Measurements from ENCODE around the gene KLKB1.
"Not testable (repeated sequence)": the region's sequence is repeated elsewhere in the genome, so short reads cannot be mapped to it uniquely, and the experiment has no call there.

The KLKB1 gene

DNA sequence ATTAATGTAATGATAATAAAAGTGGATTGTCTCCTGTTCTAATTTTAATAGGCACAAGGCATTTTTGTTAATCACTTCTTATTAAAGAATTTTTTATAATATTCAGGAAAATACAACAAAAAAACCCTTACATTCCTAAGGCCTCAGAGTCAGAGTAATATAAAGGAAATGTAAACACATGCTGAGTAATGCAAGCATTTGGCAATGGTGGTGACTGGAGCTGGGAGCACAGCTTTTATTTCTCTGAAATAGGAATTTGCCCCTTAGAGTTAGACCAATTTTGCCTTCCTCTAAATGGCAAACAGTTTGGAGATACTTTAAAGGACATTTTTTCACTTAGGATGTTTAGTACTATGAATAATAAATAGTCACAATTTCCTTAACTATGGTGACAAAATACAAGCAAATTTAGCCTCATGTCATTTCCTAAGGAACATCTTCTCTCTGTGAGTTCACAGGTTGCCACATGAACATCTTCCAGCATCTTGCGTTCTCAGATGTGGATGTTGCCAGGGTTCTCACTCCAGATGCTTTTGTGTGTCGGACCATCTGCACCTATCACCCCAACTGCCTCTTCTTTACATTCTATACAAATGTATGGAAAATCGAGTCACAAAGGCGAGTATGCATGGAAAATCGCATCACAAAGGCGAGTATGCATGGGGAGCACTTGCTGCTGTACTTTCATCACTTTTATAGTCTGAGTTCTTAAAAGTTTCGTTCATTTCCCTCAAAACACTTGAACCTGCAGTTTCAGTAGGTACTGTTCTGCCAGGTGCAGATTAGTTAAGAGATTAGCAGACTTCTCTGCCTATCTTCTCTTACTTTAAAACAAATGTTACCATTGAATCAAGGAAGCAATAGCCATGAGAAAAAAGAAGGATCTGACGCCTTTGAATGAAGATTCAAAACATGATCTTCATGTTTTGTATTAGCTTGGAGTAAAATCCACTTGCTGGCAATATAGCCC is 22.8 kb downstream of the KLKB1 start:
- H3K36me3 ChIP-seq (ENCODE audit: insufficient read depth, low read length) = no peaks in the 10 kb centered on the region
- no peak overlapping the region for H3K27ac ChIP-seq (ENCODE audit: low read depth, low read length)
- no peaks in the 10 kb centered on the region for H3K4me1 ChIP-seq (ENCODE audit: insufficient read depth, low read length)
- H3K4me3 ChIP-seq (ENCODE audit: low read depth in 1 of 2, low read length in 2 of 2) = no peak overlapping the region
- H3K9ac ChIP-seq (ENCODE audit: low read length) = no peak overlapping the region
- H3K9me3 ChIP-seq (ENCODE audit: low read length) = no peaks in the 10 kb centered on the region
- H3K27me3 ChIP-seq (ENCODE audit: control insufficient read depth in 1 of 2, insufficient read depth in 2 of 2, low read length in 2 of 2) = no peaks in the 10 kb centered on the region

DNA sequence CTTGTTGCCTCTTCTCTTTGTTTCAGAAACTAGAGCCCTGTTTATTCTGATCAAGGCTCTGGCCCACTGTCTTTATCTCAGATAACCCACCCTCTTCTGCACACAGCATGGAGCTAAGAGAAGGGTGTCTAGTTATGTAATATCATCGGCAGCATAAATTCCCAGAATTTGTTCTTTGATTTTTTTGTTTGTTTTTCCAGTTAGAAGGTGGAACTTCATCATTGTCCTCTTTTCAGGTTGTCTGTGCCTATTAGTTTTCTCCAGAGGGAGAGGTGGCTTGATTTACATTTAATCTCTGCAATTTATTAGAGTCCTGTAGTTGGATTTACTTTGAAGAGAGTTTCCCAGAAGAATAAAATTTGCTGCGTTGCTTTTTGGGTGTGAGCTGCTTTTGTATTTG is 23.5 kb downstream of the KLKB1 start:
- Histone ChIP-seq H3K4me1 (ENCODE audit: insufficient read depth, low read length) (no peaks in the 10 kb centered on the region), H3K9me3 (ENCODE audit: low read length) (no peaks in the 10 kb centered on the region), H3K27ac (ENCODE audit: low read depth, low read length) (no peak overlapping the region), H3K9ac (ENCODE audit: low read length) (no peak overlapping the region), H3K27me3 (ENCODE audit: control insufficient read depth in 1 of 2, insufficient read depth in 2 of 2, low read length in 2 of 2) (no peaks in the 10 kb centered on the region), H3K4me3 (ENCODE audit: low read depth in 1 of 2, low read length in 2 of 2) (no peak overlapping the region), H3K36me3 (ENCODE audit: insufficient read depth, low read length) (no peaks in the 10 kb centered on the region)

DNA sequence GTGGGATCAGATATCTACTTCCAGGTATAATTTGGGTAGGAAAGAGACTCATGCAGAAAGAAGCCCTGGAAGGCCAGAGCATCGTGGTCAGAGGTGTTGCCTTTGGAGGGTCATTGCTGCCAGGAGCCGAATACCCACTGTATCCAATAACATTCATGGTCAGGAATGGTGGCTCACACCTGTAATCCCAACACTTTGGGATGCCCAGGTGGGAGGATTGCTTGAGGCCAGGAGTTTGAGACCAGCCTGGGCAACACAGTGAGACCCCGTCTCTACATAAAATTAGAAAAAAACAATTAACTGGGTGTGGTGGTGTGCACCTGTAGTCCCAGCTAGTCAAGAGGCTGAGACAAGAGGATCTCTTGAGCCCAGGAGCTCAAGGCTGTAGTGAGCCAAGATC is 27.8 kb downstream of the KLKB1 start:
- H3K27ac ChIP-seq (ENCODE audit: low read depth, low read length) = no peak overlapping the region
- no peaks in the 10 kb centered on the region for H3K36me3 ChIP-seq (ENCODE audit: insufficient read depth, low read length)
- no peaks in the 10 kb centered on the region for H3K4me1 ChIP-seq (ENCODE audit: insufficient read depth, low read length)

DNA sequence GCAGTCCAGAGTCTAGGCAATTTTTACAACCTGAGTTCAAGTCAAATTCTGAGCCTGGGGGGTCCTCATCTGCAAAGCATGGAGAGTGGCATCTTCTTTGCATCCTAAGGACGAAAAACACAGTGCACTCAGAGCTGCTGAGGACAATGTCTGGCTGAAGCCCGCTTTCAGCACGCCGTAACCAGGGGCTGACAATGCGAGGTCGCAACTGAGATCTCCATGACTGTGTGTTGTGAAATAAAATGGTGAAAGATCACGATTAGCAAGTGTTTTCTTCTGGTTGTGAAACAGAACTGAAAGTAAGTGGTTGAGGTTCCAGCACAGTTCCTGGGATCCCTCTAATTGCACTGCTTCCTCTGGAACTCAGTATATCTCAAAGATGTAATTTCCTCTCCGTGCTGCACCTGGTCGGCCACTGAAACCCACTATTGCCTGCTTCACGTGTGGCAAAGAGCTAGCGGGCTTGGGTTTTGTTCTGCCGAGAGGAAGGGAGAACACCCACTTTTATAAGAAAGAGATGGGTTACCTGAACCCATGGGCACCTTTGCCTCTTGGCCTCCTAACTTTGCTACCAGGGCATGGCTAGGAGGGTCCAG is 31.0 kb downstream of the KLKB1 start:
- Histone ChIP-seq H3K4me3 (ENCODE audit: low read depth in 1 of 2, low read length in 2 of 2) (no peak overlapping the region), H3K36me3 (ENCODE audit: insufficient read depth, low read length) (no peaks in the 10 kb centered on the region), H3K27ac (ENCODE audit: low read depth, low read length) (no peak overlapping the region), H3K9me3 (ENCODE audit: low read length) (no peaks in the 10 kb centered on the region), H3K9ac (ENCODE audit: low read length) (no peak overlapping the region), H3K4me1 (ENCODE audit: insufficient read depth, low read length) (no peaks in the 10 kb centered on the region), H3K27me3 (ENCODE audit: control insufficient read depth in 1 of 2, insufficient read depth in 2 of 2, low read length in 2 of 2) (no peaks in the 10 kb centered on the region)

More for the DNA sequence above, 27.8 kb downstream of the KLKB1 start:
- Histone ChIP-seq H3K4me3 (ENCODE audit: low read depth in 1 of 2, low read length in 2 of 2) (no peak overlapping the region), H3K27me3 (ENCODE audit: control insufficient read depth in 1 of 2, insufficient read depth in 2 of 2, low read length in 2 of 2) (no peaks in the 10 kb centered on the region), H3K9ac (ENCODE audit: low read length) (no peak overlapping the region), H3K9me3 (ENCODE audit: low read length) (no peaks in the 10 kb centered on the region)

DNA sequence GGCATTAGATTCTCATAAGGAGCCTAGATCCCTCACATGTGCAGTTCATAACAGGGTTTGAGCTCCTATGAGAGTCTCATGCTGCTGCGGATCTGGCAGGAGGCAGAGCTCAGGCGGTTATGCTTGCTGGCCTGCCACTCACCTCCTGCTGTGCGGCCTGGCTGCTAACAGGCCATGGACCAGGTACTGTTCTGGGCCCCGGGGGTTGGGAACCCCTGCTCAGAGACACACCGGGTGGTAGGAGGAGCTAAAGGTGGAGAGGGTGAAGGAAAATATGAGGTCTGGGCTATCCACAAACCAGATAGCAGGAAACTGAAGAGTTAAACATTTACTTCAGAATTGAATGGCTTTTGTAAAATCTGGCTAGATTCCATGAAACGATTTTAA is 32.8 kb downstream of the KLKB1 start:
- no peak overlapping the region for H3K27ac ChIP-seq (ENCODE audit: low read depth, low read length)
- no peak overlapping the region for H3K9ac ChIP-seq (ENCODE audit: low read length)
- no peak overlapping the region for H3K4me3 ChIP-seq (ENCODE audit: low read depth in 1 of 2, low read length in 2 of 2)
- H3K4me1 ChIP-seq (ENCODE audit: insufficient read depth, low read length) = no peaks in the 10 kb centered on the region
- no peaks in the 10 kb centered on the region for H3K36me3 ChIP-seq (ENCODE audit: insufficient read depth, low read length)
- no peaks in the 10 kb centered on the region for H3K9me3 ChIP-seq (ENCODE audit: low read length)
- H3K27me3 ChIP-seq (ENCODE audit: control insufficient read depth in 1 of 2, insufficient read depth in 2 of 2, low read length in 2 of 2) = no peaks in the 10 kb centered on the region

DNA sequence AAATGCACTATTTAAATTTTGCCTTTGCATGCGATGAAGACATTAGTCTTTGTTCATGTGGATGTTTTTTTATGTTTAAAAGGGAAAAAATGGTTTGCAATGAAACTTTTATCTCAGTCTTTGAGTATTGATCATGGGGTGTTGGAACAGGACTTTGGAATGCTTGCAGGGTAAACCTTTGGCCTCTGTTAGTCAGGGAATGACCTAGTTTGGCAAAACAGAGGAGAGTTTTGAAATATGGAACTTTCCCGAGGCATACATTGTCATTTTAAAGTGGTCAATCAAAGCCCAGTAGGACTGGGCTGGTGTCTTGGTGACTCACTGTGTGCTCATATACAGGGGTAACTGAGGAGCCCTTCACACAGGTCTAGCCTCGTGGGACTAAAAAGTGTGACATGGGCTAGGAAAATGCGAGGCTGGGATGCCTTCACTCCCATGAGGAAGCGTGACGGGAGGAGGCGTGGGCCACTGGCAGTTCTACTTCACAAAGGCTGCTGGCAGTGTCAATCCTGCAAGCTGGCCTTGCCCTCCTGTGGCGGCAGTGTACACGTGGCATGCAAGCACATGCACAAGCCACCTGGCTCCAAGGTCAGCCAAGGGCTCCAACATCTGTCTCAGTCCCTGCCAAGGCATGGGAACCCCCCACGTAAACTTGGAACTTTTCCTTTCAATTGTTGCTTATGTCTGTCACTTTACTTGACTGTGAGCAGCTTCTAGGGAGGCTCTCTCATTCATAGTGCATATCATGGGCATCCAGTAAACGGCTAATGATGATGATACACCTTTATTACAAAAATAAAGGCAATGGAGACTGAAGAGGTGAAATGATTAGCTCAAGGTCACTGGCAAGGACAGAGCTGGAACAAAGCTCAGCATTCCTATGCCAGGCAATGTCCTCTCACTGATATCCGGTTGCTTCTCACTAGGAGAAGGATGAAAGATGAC is 33.5 kb downstream of the KLKB1 start:
- Histone ChIP-seq H3K27ac (ENCODE audit: low read depth, low read length) (no peak overlapping the region), H3K9me3 (ENCODE audit: low read length) (no peaks in the 10 kb centered on the region), H3K4me1 (ENCODE audit: insufficient read depth, low read length) (no peaks in the 10 kb centered on the region), H3K27me3 (ENCODE audit: control insufficient read depth in 1 of 2, insufficient read depth in 2 of 2, low read length in 2 of 2) (no peaks in the 10 kb centered on the region), H3K36me3 (ENCODE audit: insufficient read depth, low read length) (no peaks in the 10 kb centered on the region), H3K9ac (ENCODE audit: low read length) (no peak overlapping the region), H3K4me3 (ENCODE audit: low read depth in 1 of 2, low read length in 2 of 2) (no peak overlapping the region)

DNA sequence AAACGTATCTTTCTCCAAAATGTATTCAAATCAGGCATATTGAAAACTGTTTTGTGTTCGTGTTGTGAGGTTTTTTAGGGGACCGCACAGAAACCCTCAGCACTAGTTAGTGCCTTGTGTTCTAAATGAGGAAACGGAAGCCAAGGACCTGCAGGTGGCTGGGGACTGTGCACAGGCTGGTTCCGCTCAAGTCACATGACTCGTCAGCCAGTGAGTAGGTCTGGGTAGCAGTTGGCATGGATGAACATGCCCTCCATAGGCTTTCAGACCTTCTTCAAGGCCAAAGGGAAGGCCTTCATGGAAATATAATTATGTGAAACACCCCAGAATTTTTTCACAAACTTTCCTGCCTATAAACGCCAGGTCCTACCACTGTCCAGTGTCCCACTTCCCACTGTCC is 37.4 kb downstream of the KLKB1 start:
- no peaks in the 10 kb centered on the region for H3K36me3 ChIP-seq (ENCODE audit: insufficient read depth, low read length)
- no peak overlapping the region for H3K27ac ChIP-seq (ENCODE audit: low read depth, low read length)
- no peak overlapping the region for H3K4me3 ChIP-seq (ENCODE audit: low read depth in 1 of 2, low read length in 2 of 2)
- no peaks in the 10 kb centered on the region for H3K27me3 ChIP-seq (ENCODE audit: control insufficient read depth in 1 of 2, insufficient read depth in 2 of 2, low read length in 2 of 2)
- H3K9ac ChIP-seq (ENCODE audit: low read length) = no peak overlapping the region
- no peaks in the 10 kb centered on the region for H3K4me1 ChIP-seq (ENCODE audit: insufficient read depth, low read length)
- H3K9me3 ChIP-seq (ENCODE audit: low read length) = no peaks in the 10 kb centered on the region

DNA sequence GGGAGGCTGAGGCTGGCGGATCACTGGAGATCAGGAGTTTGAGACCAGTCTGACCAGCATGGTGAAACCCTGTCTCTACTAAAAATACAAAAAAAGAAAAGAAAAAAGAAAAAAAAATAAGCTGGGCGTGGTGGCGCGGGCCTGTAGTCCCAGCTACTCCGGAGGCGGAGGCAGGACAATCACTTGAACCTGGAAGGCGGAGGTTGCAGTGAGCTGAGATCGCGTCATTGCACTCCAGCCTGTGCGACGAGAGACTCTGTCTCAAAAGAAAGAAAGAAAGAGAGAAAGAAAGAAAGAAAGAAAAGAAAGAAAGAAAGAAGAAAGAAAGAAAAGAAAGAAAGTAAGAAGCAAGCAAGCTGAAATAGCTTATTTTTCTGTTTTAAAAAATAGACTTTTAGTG is 37.9 kb downstream of the KLKB1 start:
- not testable (repeated sequence) for H3K9ac ChIP-seq (ENCODE audit: low read length); H3K27ac ChIP-seq (ENCODE audit: low read depth, low read length)

DNA sequence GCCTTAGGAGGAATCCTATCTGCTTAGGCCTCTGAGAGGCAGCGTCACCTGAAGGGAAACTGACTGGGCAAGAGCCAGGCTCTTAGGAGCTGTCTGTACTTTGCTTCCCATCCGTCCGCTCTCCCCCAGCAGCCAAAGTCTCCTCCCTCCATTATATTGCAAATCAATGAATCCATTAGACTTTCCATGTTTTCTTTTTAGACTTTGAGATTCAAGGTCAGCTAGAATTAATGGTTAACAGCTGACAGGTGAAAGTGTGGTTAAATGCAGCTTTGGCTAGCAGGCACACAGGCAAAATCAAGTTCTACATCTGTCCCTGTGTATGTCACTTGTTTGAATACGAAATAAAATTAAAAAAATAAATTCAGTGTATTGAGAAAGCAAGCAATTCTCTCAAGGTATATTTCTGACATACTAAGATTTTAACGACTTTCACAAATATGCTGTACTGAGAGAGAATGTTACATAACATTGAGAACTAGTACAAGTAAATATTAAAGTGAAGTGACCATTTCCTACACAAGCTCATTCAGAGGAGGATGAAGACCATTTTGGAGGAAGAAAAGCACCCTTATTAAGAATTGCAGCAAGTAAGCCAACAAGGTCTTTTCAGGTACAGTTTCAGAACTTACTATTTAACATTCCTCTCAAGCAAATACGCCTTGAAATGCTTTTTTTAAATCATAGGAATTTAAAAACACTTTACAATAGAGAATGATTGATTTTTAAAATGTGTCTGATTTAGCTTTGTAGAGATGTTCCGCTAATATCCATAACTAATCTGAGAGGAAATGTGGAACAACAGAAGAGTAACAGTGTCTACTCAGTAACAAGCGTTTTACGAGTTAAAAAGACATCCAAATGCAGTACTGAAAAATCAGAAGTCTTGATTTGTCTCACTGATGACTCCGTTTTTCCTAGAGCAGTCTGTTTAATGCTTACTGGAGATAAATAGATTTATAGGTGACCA is 38.7 kb downstream of the KLKB1 start, which contains the start of gene F11:
Gene F11 (plus strand): TSS at position 507 of the 970 bp plus-strand sequence. CDS start 948 bp downstream, outside the sequence.
- Histone ChIP-seq H3K9ac (ENCODE audit: low read length) (no peak within 1 kb of the TSS), H3K27me3 (ENCODE audit: control insufficient read depth in 1 of 2, insufficient read depth in 2 of 2, low read length in 2 of 2) (no peaks in the 10 kb centered on the region), H3K27ac (ENCODE audit: low read depth, low read length) (no peak within 1 kb of the TSS), H3K4me1 (ENCODE audit: insufficient read depth, low read length) (no peaks in the 10 kb centered on the region), H3K9me3 (ENCODE audit: low read length) (no peaks in the 10 kb centered on the region), H3K4me3 (ENCODE audit: low read depth in 1 of 2, low read length in 2 of 2) (no peak within 1 kb of the TSS), H3K36me3 (ENCODE audit: insufficient read depth, low read length) (no peaks in the 10 kb centered on the region)

More for the DNA sequence above, 37.9 kb downstream of the KLKB1 start:
- not testable (repeated sequence) for H3K9me3 ChIP-seq (ENCODE audit: low read length); H3K36me3 ChIP-seq (ENCODE audit: insufficient read depth, low read length); H3K27me3 ChIP-seq (ENCODE audit: control insufficient read depth in 1 of 2, insufficient read depth in 2 of 2, low read length in 2 of 2); H3K4me3 ChIP-seq (ENCODE audit: low read depth in 1 of 2, low read length in 2 of 2); H3K4me1 ChIP-seq (ENCODE audit: insufficient read depth, low read length)

DNA sequence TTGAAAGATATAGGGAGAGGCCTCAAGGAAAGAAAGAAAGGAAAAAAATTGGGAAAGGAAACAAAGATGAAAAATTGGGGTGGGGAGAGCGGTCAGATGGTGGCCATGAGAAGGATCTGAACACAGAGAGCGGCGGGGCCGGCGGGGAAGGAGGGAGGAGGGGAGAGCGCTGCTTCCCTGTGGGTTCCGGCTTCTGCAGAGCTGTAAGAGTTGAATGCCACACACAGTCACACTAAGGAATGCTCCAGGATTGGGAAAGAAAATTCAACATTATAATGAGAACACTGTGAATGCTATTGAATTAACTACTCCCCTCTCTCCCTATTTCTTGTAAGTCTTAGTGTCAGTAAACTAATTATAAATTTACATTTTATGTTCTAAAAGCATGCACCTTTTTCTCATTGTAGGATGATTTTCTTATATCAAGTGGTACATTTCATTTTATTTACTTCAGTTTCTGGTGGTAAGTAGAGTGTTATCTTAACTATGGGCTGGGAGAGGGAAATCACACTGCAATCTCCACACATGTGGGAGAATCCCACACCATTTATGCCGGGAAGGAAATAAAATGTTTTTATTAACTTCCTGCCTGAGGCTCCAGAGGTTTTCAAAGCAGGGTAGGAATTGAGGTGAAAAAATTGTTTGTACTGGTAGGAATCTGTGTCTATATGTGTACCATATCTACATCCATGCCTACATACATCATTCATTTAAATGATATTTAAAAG is 39.6 kb downstream of the KLKB1 start:
- no peaks in the 10 kb centered on the region for H3K9me3 ChIP-seq (ENCODE audit: low read length)
- H3K36me3 ChIP-seq (ENCODE audit: insufficient read depth, low read length) = no peaks in the 10 kb centered on the region
- no peak overlapping the region for H3K4me3 ChIP-seq (ENCODE audit: low read depth in 1 of 2, low read length in 2 of 2)
- H3K9ac ChIP-seq (ENCODE audit: low read length) = no peak overlapping the region
- H3K27me3 ChIP-seq (ENCODE audit: control insufficient read depth in 1 of 2, insufficient read depth in 2 of 2, low read length in 2 of 2) = no peaks in the 10 kb centered on the region
- H3K27ac ChIP-seq (ENCODE audit: low read depth, low read length) = no peak overlapping the region
- H3K4me1 ChIP-seq (ENCODE audit: insufficient read depth, low read length) = no peaks in the 10 kb centered on the region
